ENCODE measurements around the gene SHISA9. TPM values are rescaled to one million over a fixed set of nuclear protein-coding genes. Genes with fewer than 3 reads are reported as not detected.

Gene SHISA9
- total and polyA plus RNA-seq, 7 donors = 0.01 to 0.97 (median 0.07) TPM

DNA sequence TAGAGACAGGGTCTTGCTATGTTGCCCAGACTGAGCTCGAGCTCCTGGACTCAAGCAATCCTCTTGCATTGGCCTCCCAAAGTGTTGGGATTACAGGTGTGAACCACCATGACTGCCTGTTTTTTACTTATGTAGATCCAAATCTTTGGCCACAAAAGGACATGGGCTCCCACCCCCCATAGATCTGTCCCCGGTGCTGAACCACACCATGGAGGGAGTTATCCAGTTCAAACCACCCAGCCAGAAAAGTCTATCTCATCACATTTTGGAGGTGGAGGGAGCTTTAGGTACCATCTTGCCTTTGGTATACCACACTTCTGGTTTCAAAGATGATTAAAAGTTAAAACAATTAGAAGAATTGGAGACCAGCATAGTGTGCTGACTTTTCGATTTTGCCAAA, 26.2 kb downstream of the SHISA9 start:
- WGBS, 3 donors = 77 to 83% (median 77%) methylated on average over 3 of the region's 3 CpGs
- Histone ChIP-seq H3K4me3 (no peak overlapping the region), H3K9me3 (no peaks in the 10 kb centered on the region), H3K4me1 (no peaks in the 10 kb centered on the region), H3K27ac (no peak overlapping the region), H3K27me3 (ENCODE audit: insufficient read depth in 3 of 3, low read length in 2 of 3) (peaks cover 0 to 1% (median 0%) of the 10 kb centered on the region in 3 donors), H3K36me3 (ENCODE audit: insufficient read depth in 1 of 2, low read depth in 1 of 2) (no peaks in the 10 kb centered on the region)
- no peak for DNase-seq
- intact Hi-C loops (cut with DNase I) = no loop called here
- TF ChIP-seq, protein P1, sequence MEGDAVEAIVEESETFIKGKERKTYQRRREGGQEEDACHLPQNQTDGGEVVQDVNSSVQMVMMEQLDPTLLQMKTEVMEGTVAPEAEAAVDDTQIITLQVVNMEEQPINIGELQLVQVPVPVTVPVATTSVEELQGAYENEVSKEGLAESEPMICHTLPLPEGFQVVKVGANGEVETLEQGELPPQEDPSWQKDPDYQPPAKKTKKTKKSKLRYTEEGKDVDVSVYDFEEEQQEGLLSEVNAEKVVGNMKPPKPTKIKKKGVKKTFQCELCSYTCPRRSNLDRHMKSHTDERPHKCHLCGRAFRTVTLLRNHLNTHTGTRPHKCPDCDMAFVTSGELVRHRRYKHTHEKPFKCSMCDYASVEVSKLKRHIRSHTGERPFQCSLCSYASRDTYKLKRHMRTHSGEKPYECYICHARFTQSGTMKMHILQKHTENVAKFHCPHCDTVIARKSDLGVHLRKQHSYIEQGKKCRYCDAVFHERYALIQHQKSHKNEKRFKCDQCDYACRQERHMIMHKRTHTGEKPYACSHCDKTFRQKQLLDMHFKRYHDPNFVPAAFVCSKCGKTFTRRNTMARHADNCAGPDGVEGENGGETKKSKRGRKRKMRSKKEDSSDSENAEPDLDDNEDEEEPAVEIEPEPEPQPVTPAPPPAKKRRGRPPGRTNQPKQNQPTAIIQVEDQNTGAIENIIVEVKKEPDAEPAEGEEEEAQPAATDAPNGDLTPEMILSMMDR (IDR thresholded peaks at IDR 0.05) = no peak
- no peak for ATAC-seq

DNA sequence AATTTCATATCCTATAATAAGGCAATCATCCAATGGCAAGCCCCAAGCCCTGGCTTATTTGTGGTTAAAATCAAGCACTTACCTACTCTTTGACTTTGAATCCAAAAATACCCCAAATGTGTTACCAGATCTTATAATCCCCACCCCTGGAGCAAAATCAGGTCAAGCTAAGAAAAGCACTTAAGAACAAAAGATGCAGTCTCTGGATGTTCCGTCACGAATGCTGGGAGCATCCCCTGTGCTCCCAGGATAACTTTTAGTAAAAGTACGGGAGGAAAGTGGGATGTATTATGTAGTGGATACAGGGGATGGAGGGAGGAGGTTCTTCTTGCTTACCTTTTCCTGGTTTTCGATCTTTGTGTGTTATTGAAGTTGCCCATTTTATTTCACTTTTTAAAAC, 29.5 kb downstream of the SHISA9 start:
- TF ChIP-seq, protein P1 (IDR thresholded peaks at IDR 0.05) = no peak
- 82 to 87% (median 83%) methylated on average over 4 of the region's 4 CpGs for WGBS, 3 donors

DNA sequence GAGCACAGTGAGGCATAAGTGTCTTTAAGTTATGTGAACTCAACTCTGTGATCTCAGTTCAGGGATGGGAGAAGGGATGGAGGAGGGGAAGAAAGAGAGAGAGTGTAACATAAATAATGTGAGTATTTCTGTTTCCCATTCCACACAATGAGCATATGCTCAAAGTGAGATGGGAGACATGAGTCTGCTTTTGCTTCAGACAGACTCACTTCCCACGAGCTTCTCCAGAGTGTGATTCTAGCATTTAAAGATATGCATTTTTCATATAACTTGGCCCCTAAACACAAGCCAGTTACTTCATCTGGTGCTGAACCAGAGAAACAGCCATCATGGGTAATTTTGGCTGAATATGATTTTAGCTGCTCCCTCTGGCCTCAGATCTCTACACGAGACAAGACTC, 35.0 kb downstream of the SHISA9 start:
- no peaks in the 10 kb centered on the region for H3K9me3 ChIP-seq
- H3K4me1 ChIP-seq = no peaks in the 10 kb centered on the region
- 53 to 68% (median 60%) methylated on average over 2 of the region's 2 CpGs for WGBS, 3 donors
- ATAC-seq = no peak
- H3K36me3 ChIP-seq (ENCODE audit: insufficient read depth in 1 of 2, low read depth in 1 of 2) = no peaks in the 10 kb centered on the region
- no peak overlapping the region for H3K27ac ChIP-seq
- DNase-seq = no peak
- intact Hi-C loops (cut with DNase I) = loop anchor here in 1 of 2 donors (10.0 kb wide), 1 partner anchor 72 kb away; no protein-coding TSS in a partner anchor
- no peak overlapping the region for H3K4me3 ChIP-seq
- no peaks in the 10 kb centered on the region for H3K27me3 ChIP-seq (ENCODE audit: insufficient read depth in 3 of 3, low read length in 2 of 3)
- TF ChIP-seq, protein P1 (IDR thresholded peaks at IDR 0.05) = no peak

More for the DNA sequence above, 29.5 kb downstream of the SHISA9 start:
- H3K9me3 ChIP-seq = no peaks in the 10 kb centered on the region
- DNase-seq = no peak
- H3K27ac ChIP-seq = no peak overlapping the region
- no peaks in the 10 kb centered on the region for H3K4me1 ChIP-seq
- ATAC-seq = no peak
- intact Hi-C loops (cut with DNase I) = loop anchor here in 1 of 2 donors (10.0 kb wide), 1 partner anchor 66 kb away; no protein-coding TSS in a partner anchor
- H3K36me3 ChIP-seq (ENCODE audit: insufficient read depth in 1 of 2, low read depth in 1 of 2) = no peaks in the 10 kb centered on the region
- H3K27me3 ChIP-seq (ENCODE audit: insufficient read depth in 3 of 3, low read length in 2 of 3) = no peaks in the 10 kb centered on the region
- H3K4me3 ChIP-seq = no peak overlapping the region

DNA sequence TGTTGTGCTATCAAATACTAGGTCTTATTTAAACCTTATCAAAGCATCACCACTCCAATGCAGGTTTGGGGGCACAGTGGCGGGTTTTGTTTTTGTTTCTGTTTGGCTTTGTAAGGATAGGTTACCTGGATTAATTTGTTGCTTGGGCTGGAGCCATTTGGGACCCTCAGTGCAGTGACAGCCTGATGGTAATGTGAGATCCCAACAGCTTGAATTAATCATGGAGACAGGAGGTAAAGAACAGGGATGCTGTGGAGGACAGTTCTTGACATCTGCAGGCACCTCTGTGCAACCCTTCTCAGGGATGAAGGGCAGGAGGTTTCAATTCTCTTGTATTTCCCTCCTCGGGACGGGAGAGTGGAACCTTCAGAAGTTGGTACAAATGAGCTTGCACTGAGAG, 40.5 kb downstream of the SHISA9 start:
- intact Hi-C loops (cut with DNase I) = no loop called here
- 71 to 83% (median 82%) methylated on average over 3 of the region's 3 CpGs for WGBS, 3 donors
- no peaks in the 10 kb centered on the region for H3K4me1 ChIP-seq
- no peaks in the 10 kb centered on the region for H3K27me3 ChIP-seq (ENCODE audit: insufficient read depth in 3 of 3, low read length in 2 of 3)
- no peaks in the 10 kb centered on the region for H3K36me3 ChIP-seq (ENCODE audit: insufficient read depth in 1 of 2, low read depth in 1 of 2)
- H3K27ac ChIP-seq = no peak overlapping the region
- no peak for ATAC-seq
- no peak overlapping the region for H3K4me3 ChIP-seq
- DNase-seq = no peak
- TF ChIP-seq, protein P1 (IDR thresholded peaks at IDR 0.05) = no peak
- no peaks in the 10 kb centered on the region for H3K9me3 ChIP-seq

DNA sequence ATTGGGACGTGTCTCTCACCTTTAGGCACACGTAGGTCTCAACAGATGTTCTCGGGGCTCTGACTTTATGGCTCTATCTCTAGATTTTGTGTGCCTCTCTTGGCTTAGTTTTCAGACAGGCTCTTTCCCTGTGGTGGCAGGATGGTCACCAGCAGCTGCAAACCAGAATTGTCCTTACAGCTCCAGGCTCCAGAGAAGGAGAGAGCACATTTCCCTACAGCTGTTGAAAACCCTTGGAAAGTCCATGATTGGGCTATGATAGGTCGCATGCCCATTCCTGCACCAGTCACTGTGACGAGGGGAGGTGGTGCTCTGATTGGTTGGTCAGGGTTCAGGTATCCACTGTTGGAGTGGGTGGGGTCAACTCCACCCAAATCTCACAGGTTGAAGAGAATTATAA, 41.5 kb downstream of the SHISA9 start:
- TF ChIP-seq, protein P1 (IDR thresholded peaks at IDR 0.05) = no peak
- H3K27me3 ChIP-seq (ENCODE audit: insufficient read depth in 3 of 3, low read length in 2 of 3) = no peaks in the 10 kb centered on the region
- intact Hi-C loops (cut with DNase I) = no loop called here
- H3K36me3 ChIP-seq (ENCODE audit: insufficient read depth in 1 of 2, low read depth in 1 of 2) = no peaks in the 10 kb centered on the region
- H3K4me3 ChIP-seq = no peak overlapping the region
- H3K4me1 ChIP-seq = no peaks in the 10 kb centered on the region
- ATAC-seq (no peak), DNase-seq (no peak)
- H3K27ac ChIP-seq = no peak overlapping the region
- no peaks in the 10 kb centered on the region for H3K9me3 ChIP-seq
- 22 to 36% (median 31%) methylated on average over 5 of the region's 5 CpGs for WGBS, 3 donors
